Hepatocyte (in vitro differentiated cells): ENCODE results near the gene PTBP3. TPM values are rescaled to one million over a fixed set of nuclear protein-coding genes. Genes with fewer than 3 reads are reported as not detected.

ENCODE experiments used
- DNase-seq: peaks from one replicate; pipeline ENCODE4 v3.0.0-alpha.2; 2016; ENCODE audit warnings: low spot score
- H2AFZ ChIP-seq: fragments of 200-600 bp; sonication (generic); 2 replicates; pipeline ENCODE4 v1.6.0; 2016; ENCODE audit warnings: antibody characterized with exemption, mild to moderate bottlenecking
- H3K27ac ChIP-seq: fragments of 200-600 bp; sonication (generic); 2 replicates; pipeline ENCODE4 v1.5.1; 2016; ENCODE audit warnings: mild to moderate bottlenecking
- H3K27me3 ChIP-seq: fragments of 200-600 bp; sonication (generic); 2 replicates; pipeline ENCODE4 v1.6.1; 2016
- H3K36me3 ChIP-seq: fragments of 200-600 bp; sonication (generic); replicated peaks from 2 replicates; pipeline ENCODE4 v1.5.1; 2016; ENCODE audit warnings: low read depth; ENCODE audit not compliant: insufficient read depth
- H3K4me1 ChIP-seq: fragments of 200-600 bp; sonication (generic); 2 replicates; pipeline ENCODE4 v1.5.1; 2016; ENCODE audit warnings: mild to moderate bottlenecking, moderate library complexity; ENCODE audit not compliant: insufficient read depth
- H3K4me2 ChIP-seq: fragments of 200-600 bp; sonication (generic); 2 replicates; pipeline ENCODE4 v1.6.0; 2016
- H3K4me3 ChIP-seq: fragments of 200-600 bp; sonication (generic); 2 replicates; pipeline ENCODE4 v1.5.1; 2016; ENCODE audit warnings: mild to moderate bottlenecking
- H3K79me2 ChIP-seq: fragments of 200-600 bp; sonication (generic); 2 replicates; pipeline ENCODE4 v1.6.0; 2017; ENCODE audit warnings: mild to moderate bottlenecking
- H3K9me2 ChIP-seq: fragments of 200-600 bp; sonication (generic); replicated peaks from 2 replicates; pipeline ENCODE4 v1.6.0; 2017; ENCODE audit warnings: mild to moderate bottlenecking; ENCODE audit not compliant: insufficient read depth
- H3K9me3 ChIP-seq: fragments of 200-600 bp; sonication (generic); 2 replicates; pipeline ENCODE4 v1.5.1; 2016; ENCODE audit warnings: low read depth, mild to moderate bottlenecking
- H4K20me1 ChIP-seq: fragments of 200-600 bp; sonication (generic); 2 replicates; pipeline ENCODE4 v1.6.0; 2016; ENCODE audit warnings: mild to moderate bottlenecking; ENCODE audit not compliant: insufficient read depth, poor library complexity, severe bottlenecking
- EZH2 ChIP-seq: fragments of 200-600 bp; sonication (generic); IDR thresholded peaks from 2 replicates; pipeline ENCODE4 v1.6.1; 2016; ENCODE audit warnings: antibody characterized with exemption, mild to moderate bottlenecking, borderline replicate concordance
- EZH2phosphoT487 ChIP-seq: fragments of 200-600 bp; sonication (generic); IDR thresholded peaks from one replicate; pipeline ENCODE4 v1.6.1; 2018; ENCODE audit warnings: antibody characterized with exemption, mild to moderate bottlenecking, low read depth, moderate library complexity; ENCODE audit not compliant: unreplicated experiment, severe bottlenecking
- WGBS: methylation state at CpG from one replicate; pipeline ENCODE4 v1.1.6; 2016; ENCODE audit warnings: low lambda C conversion rate; ENCODE audit errors: missing lambda C conversion rate; 5-methylcytosine and 5-hydroxymethylcytosine counted together
- polyA plus RNA-seq: library from polyadenylated mRNA; unstranded; fragments of >200 nt; fragmentation: Nextera tagmentation; extraction: Ambion mirVana; gene quantifications from 2 replicates; pipeline ENCODE4 v1.2.1, GENCODE V29; 2016
- total RNA-seq: library from RNA; depleted of rRNA; stranded (reverse); fragments of >200 nt; gene quantifications from 2 replicates; pipeline ENCODE4 v1.2.3, GENCODE V29; 2014
- TF ChIP-seq, protein P1 (sequence below): fragments of 200-600 bp; sonication (generic); IDR thresholded peaks from 2 replicates; pipeline ENCODE4 v1.5.1; 2016; ENCODE audit warnings: antibody characterized with exemption, mild to moderate bottlenecking; ENCODE audit not compliant: poor library complexity

PTBP3 gene
- total and polyA plus RNA-seq, 2 experiments from 2014 or later: 13.7 to 57.7 TPM

DNA sequence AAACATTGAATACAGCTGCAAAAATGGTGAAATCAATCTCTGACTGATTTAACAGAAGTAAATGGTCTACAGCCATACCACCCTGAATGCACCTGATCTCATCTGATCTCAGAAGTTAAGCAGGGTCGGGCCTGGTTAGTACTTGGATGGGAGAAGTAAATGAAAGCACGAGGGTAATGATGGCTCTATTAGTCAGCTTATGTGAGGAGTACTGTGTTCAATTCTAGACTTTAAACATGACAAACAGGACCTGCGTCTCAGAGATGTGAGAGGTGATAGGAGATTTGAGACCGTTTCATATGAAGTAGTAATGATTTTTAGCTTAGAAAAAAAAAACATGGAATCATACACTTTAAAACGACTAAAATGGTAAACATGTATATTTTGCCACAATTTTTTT, 81.2 kb downstream of the PTBP3 start:
- Histone ChIP-seq H3K9me2 (no peaks in the 10 kb centered on the region), H2AFZ (no peak overlapping the region), H3K4me3 (no peak overlapping the region), H3K9me3 (no peaks in the 10 kb centered on the region), H3K27ac (no peak overlapping the region), H3K4me1 (no peaks in the 10 kb centered on the region), H4K20me1 (no peaks in the 10 kb centered on the region), H3K36me3 (no peaks in the 10 kb centered on the region), H3K4me2 (no peak overlapping the region), H3K27me3 (no peaks in the 10 kb centered on the region), H3K79me2 (peaks cover 15% of the 10 kb centered on the region)
- TF ChIP-seq EZH2 (no peak), EZH2phosphoT487 (no peak)
- TF ChIP-seq, protein P1, sequence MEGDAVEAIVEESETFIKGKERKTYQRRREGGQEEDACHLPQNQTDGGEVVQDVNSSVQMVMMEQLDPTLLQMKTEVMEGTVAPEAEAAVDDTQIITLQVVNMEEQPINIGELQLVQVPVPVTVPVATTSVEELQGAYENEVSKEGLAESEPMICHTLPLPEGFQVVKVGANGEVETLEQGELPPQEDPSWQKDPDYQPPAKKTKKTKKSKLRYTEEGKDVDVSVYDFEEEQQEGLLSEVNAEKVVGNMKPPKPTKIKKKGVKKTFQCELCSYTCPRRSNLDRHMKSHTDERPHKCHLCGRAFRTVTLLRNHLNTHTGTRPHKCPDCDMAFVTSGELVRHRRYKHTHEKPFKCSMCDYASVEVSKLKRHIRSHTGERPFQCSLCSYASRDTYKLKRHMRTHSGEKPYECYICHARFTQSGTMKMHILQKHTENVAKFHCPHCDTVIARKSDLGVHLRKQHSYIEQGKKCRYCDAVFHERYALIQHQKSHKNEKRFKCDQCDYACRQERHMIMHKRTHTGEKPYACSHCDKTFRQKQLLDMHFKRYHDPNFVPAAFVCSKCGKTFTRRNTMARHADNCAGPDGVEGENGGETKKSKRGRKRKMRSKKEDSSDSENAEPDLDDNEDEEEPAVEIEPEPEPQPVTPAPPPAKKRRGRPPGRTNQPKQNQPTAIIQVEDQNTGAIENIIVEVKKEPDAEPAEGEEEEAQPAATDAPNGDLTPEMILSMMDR: no peak
- 90% methylated on average over 5 of the region's 5 CpGs for WGBS
- no peak for DNase-seq

DNA sequence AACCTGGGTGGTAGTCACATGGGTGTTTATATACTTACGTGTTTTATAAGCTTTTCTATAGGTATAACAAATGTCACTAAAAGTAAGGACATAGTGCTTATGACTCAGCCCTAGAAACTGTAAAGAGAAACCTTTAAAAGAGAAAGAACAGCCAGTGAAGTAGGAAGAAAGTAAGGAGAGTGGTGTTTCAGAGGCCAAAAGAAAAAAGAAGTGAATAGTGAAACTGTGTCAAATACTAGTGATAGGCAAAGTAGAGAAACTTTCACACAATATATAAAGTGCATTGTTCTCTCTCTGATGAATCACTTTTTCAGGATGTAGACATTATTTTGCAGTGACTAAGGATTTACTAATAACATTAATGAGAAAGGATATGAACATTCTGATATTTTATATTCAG, 84.1 kb downstream of the PTBP3 start:
- Histone ChIP-seq H3K4me3 (no peak overlapping the region), H3K4me1 (no peaks in the 10 kb centered on the region), H3K4me2 (no peak overlapping the region), H3K9me3 (no peaks in the 10 kb centered on the region), H3K36me3 (no peaks in the 10 kb centered on the region), H4K20me1 (no peaks in the 10 kb centered on the region), H3K27me3 (no peaks in the 10 kb centered on the region), H3K27ac (no peak overlapping the region), H3K9me2 (no peaks in the 10 kb centered on the region), H2AFZ (no peak overlapping the region), H3K79me2 (peaks cover 4% of the 10 kb centered on the region)
- TF ChIP-seq, protein P1: no peak
- no peak for TF ChIP-seq EZH2
- no peak for TF ChIP-seq EZH2phosphoT487
- no peak for DNase-seq
- 96% methylated on average over 1 of the region's 1 CpG for WGBS

DNA sequence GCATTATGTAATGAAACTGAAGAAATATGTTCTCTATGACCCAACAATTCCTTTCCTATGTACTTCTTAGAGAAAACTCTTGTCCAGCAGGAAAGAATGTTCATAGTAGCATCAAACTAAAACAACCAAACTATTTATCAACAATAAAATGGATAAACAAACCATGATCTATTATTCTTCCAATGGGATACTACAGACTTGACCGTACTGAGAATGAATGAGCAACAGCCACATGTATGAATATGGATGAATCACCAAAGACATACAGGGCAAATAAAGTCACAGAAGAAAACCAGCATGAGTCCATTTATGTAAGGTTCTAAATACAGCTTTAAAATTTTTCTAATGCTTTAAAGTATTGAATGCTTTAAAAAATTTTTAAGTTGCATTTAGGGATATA, 84.7 kb downstream of the PTBP3 start:
- no peak overlapping the region for H3K4me2 ChIP-seq
- H2AFZ ChIP-seq: no peak overlapping the region
- no peaks in the 10 kb centered on the region for H3K9me3 ChIP-seq
- H3K27me3 ChIP-seq: no peaks in the 10 kb centered on the region
- DNase-seq: no peak
- no peaks in the 10 kb centered on the region for H3K4me1 ChIP-seq
- no peaks in the 10 kb centered on the region for H3K79me2 ChIP-seq
- TF ChIP-seq, protein P1: no peak
- TF ChIP-seq EZH2: no peak
- TF ChIP-seq EZH2phosphoT487: no peak
- 97% methylated on average over 1 of the region's 1 CpG for WGBS
- no peaks in the 10 kb centered on the region for H3K9me2 ChIP-seq
- H3K27ac ChIP-seq: no peak overlapping the region
- no peaks in the 10 kb centered on the region for H3K36me3 ChIP-seq
- H3K4me3 ChIP-seq: no peak overlapping the region
- H4K20me1 ChIP-seq: no peaks in the 10 kb centered on the region

DNA sequence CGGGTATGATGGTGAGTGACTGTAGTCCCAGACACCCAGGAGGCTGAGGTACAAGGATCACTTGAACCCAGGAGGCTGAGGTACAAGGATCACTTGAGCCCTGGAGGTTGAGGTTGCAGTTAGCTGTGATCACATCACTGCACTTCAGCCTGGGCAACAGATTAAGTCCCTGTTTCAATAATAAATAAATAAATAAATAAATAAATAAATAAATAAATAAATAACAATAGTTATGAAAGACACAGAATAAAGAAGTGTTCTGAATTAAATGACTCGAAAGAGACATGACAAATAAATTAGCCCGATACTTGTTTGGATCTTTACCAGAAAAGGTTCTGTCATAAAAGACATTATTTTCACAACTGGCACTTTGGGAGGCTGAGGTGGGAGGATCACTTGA, 86.3 kb downstream of the PTBP3 start:
- TF ChIP-seq EZH2: no peak
- TF ChIP-seq EZH2phosphoT487: no peak
- TF ChIP-seq, protein P1: no peak
- no peaks in the 10 kb centered on the region for H3K79me2 ChIP-seq
- H3K4me1 ChIP-seq: no peaks in the 10 kb centered on the region
- no peak overlapping the region for H3K4me3 ChIP-seq
- H3K4me2 ChIP-seq: no peak overlapping the region
- H3K27ac ChIP-seq: no peak overlapping the region
- 99% methylated on average over 3 of the region's 3 CpGs for WGBS
- no peaks in the 10 kb centered on the region for H3K9me2 ChIP-seq
- H4K20me1 ChIP-seq: no peaks in the 10 kb centered on the region
- H2AFZ ChIP-seq: no peak overlapping the region
- no peak for DNase-seq
- H3K9me3 ChIP-seq: no peaks in the 10 kb centered on the region
- no peaks in the 10 kb centered on the region for H3K36me3 ChIP-seq
- no peaks in the 10 kb centered on the region for H3K27me3 ChIP-seq
